HepG2 (cell line): ENCODE measurements around the gene ANXA2. TPM values are rescaled to one million over a fixed set of nuclear protein-coding genes. Genes with fewer than 3 reads are reported as not detected.

ENCODE experiments used
- ATAC-seq: fragments of 200-7000 bp; cut with Tn5 transposase; 3 replicates; pipeline ENCODE4 v1.9.1; 2020; ENCODE audit warnings: mild to moderate bottlenecking, moderate library complexity
- BruUV-seq: library from RNA; stranded (reverse); fragments of 400-500 nt; replicated peaks from 2 replicates; lab custom pipeline; 2021; lab: Mats Ljungman, UMichigan
- CTCF ChIA-PET: fragments of 300-600 bp; formaldehyde crosslinking; extraction: SDS; loops from one replicate; lab custom pipeline; 2021; ENCODE audit warnings: low total read pairs, inconsistent platforms, low intra/inter-chr PET ratio; lab: Yijun Ruan, JAX
- POLR2A ChIA-PET: fragments of 350-600 bp; sonication (Branson Sonifier 250); formaldehyde crosslinking; loops from one replicate; lab custom pipeline; 2020; ENCODE audit warnings: antibody characterized with exemption, inconsistent platforms; lab: Yijun Ruan, JAX
- DNase-seq: peaks from one replicate; pipeline ENCODE4 v3.0.0-alpha.2; 2015; ENCODE audit warnings: low spot score
- FAIRE-seq: peaks from 3 replicates; lab custom pipeline; 2011; peaks lifted over from hg19 to GRCh38; lab: Jason Lieb, UNC
- H2AFZ ChIP-seq: one replicate; pipeline ENCODE4 v1.6.1; 2011; ENCODE audit warnings: low read length, inconsistent platforms
- H3K27ac ChIP-seq: fragments of 300-600 bp; 3 replicates; pipeline ENCODE4 v1.8.0; 2011; ENCODE audit warnings: mixed run types, mild to moderate bottlenecking, mixed read lengths, low read length, inconsistent platforms; ENCODE audit not compliant: insufficient read depth; ENCODE audit errors: extremely low read length
- H3K27me3 ChIP-seq, 2 experiments: fragments of 200-600 bp in 1 of 2; 2 replicates in 1 of 2; 3 replicates in 1 of 2; pipeline versions ENCODE4 v1.6.0 to v1.8.0; 2011; ENCODE audit warnings: low read length in 2 of 2, mild to moderate bottlenecking in 2 of 2, moderate library complexity in 2 of 2, inconsistent platforms in 1 of 2; ENCODE audit not compliant: insufficient read depth in 2 of 2, control insufficient read depth in 1 of 2
- H3K36me3 ChIP-seq, 2 experiments: fragments of 200-600 bp in 1 of 2; replicated peaks in 1 of 2; 2 replicates in 1 of 2; 3 replicates in 1 of 2; pipeline versions ENCODE4 v1.5.1 to v1.8.0; 2011; ENCODE audit warnings: low read length in 2 of 2, inconsistent platforms in 1 of 2; ENCODE audit not compliant: insufficient read depth in 2 of 2, control insufficient read depth in 1 of 2
- H3K4me1 ChIP-seq: 2 replicates; pipeline ENCODE4 v1.5.1; 2012; ENCODE audit warnings: low read length, inconsistent platforms; ENCODE audit not compliant: insufficient read depth
- H3K4me2 ChIP-seq: 2 replicates; pipeline ENCODE4 v1.6.0; 2011; ENCODE audit warnings: low read depth, low read length, inconsistent platforms
- H3K4me3 ChIP-seq, 3 experiments: fragments of 200-600 bp in 1 of 3; sonication (generic), shearing (Covaris generic) in 1 of 3; replicated peaks in 1 of 3; 2 replicates each; pipeline ENCODE4 v1.5.1; 2011 to 2016; ENCODE audit warnings: low read length in 3 of 3, inconsistent platforms in 2 of 3, low read depth in 2 of 3, mild to moderate bottlenecking in 2 of 3, control low read depth in 1 of 3, mixed read lengths in 1 of 3; ENCODE audit not compliant: insufficient read depth in 1 of 3
- H3K79me2 ChIP-seq: one replicate; pipeline ENCODE4 v1.6.1; 2011; ENCODE audit warnings: low read length, inconsistent platforms; ENCODE audit not compliant: insufficient read depth
- H3K9ac ChIP-seq: 2 replicates; pipeline ENCODE4 v1.6.0; 2011; ENCODE audit warnings: mild to moderate bottlenecking, low read depth, low read length, inconsistent platforms; ENCODE audit not compliant: insufficient read depth
- H3K9me3 ChIP-seq: 2 replicates; pipeline ENCODE4 v1.5.1; 2012; ENCODE audit warnings: mild to moderate bottlenecking, low read length
- H4K20me1 ChIP-seq: 2 replicates; pipeline ENCODE4 v1.6.0; 2011; ENCODE audit warnings: inconsistent platforms, mild to moderate bottlenecking, low read length, moderate library complexity; ENCODE audit not compliant: insufficient read depth
- HDAC2 ChIP-seq: sonication (generic); formaldehyde crosslinking; IDR thresholded peaks from 2 replicates; pipeline ENCODE4 v1.4.0; 2020; ENCODE audit warnings: missing genetic modification reagents
- RORA ChIP-seq: sonication (generic); formaldehyde crosslinking; IDR thresholded peaks from 2 replicates; pipeline ENCODE4 v1.5.0; 2020; ENCODE audit warnings: mild to moderate bottlenecking, missing genetic modification reagents, moderate library complexity
- RXRB ChIP-seq: IDR thresholded peaks from 2 replicates; pipeline ENCODE4 v1.6.1; 2016; ENCODE audit warnings: borderline replicate concordance, missing genetic modification reagents, missing compliant biosample characterization
- ZNF256 ChIP-seq: sonication (generic); formaldehyde crosslinking; conservative IDR thresholded peaks from 2 replicates; pipeline ENCODE4 v1.4.0; 2020; ENCODE audit warnings: missing genetic modification reagents
- ZNF407 ChIP-seq: sonication (generic); formaldehyde crosslinking; IDR thresholded peaks from one replicate; pipeline ENCODE4 v1.5.1; 2020; ENCODE audit warnings: mild to moderate bottlenecking, missing genetic modification reagents; ENCODE audit errors: not compliant biosample characterization
- ZNF589 ChIP-seq: sonication (generic); formaldehyde crosslinking; conservative IDR thresholded peaks from 2 replicates; pipeline ENCODE4 v1.8.0; 2022; ENCODE audit warnings: mild to moderate bottlenecking, moderate library complexity, missing genetic modification reagents
- ZNF709 ChIP-seq: sonication (generic); formaldehyde crosslinking; IDR thresholded peaks from 2 replicates; pipeline ENCODE4 v1.5.0; 2020; ENCODE audit warnings: mild to moderate bottlenecking, missing genetic modification reagents
- WGBS: methylation state at CpG from one replicate; pipeline ENCODE4 v1.1.6; 2017; ENCODE audit warnings: low lambda C conversion rate; 5-methylcytosine and 5-hydroxymethylcytosine counted together
- in situ Hi-C: cut with HindIII; loops from 2 replicates; pipeline ENCODE4 v1.10.0; 2017; ENCODE audit warnings: low pct_unique_long_range_greater_than_20kb; ENCODE audit not compliant: extremely low pct_ligation_motif_present
- intact Hi-C: fragments of 100-400 bp; cut with micrococcal nuclease; formaldehyde crosslinking; loops from one replicate; pipeline ENCODE4 v1.10.0; 2022; ENCODE audit not compliant: unreplicated experiment
- polyA plus RNA-seq, 8 experiments: library from polyadenylated mRNA; depleted of rRNA in 3 of 8; stranded (reverse) in 7 of 8; unstranded in 1 of 8; fragments of >200 nt; fragmentation: Illumina TruSeq in 4 of 8; extraction: Trizol in 4 of 8; gene quantifications; 2 replicates each; pipeline versions ENCODE4 v1.2.1 to v1.2.3, GENCODE V29; 2011 to 2016; ENCODE audit warnings: low read depth in 4 of 8, missing spikeins in 1 of 8, mixed read lengths in 1 of 8; ENCODE audit not compliant: insufficient read depth in 1 of 8
- total RNA-seq, 5 experiments: library from RNA; depleted of rRNA; stranded (reverse); fragments of >200 nt; fragmentation: Illumina TruSeq; extraction: Trizol; gene quantifications; 2 replicates each; pipeline ENCODE4 v1.2.3, GENCODE V29; 2016; ENCODE audit warnings: low read depth in 1 of 5

Gene ANXA2
- total and polyA plus RNA-seq, 2 of the 13 experiments (the other 11 are each of a cell fraction or from before 2014, with no cell fraction given), result 196 to 613 TPM

DNA sequence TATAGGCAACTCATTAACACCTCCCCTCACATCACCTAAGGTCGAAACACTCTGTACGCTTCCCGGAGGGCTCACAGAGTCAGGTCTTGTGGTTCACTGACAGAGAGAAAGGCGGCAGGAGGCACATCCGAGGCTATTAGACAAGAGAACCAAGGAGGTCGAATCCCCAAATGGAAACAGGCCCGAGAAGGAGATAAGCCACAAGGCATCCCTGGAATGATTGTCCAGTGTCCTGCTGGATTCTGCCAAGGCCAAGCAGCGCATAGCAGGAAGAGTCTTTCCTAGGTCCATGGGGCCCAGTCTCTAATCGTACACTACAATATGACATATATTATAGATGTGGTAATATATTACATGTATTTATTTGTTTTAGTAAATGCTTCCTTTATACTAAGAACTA is 58.5 kb downstream of the ANXA2 start:
- no peak overlapping the region for H3K27ac ChIP-seq
- no peak overlapping the region for H3K4me3 ChIP-seq
- ChIA-PET CTCF (no interaction called here), POLR2A (no interaction called here)
- no peaks in the 10 kb centered on the region for H4K20me1 ChIP-seq
- no peaks in the 10 kb centered on the region for H3K79me2 ChIP-seq
- no peak overlapping the region for H3K4me2 ChIP-seq
- no peaks in the 10 kb centered on the region for H3K36me3 ChIP-seq
- intact Hi-C loops, result no loop called here
- no peak overlapping the region for H3K9ac ChIP-seq
- no peak for FAIRE-seq
- H3K4me1 ChIP-seq, result peaks cover 31% of the 10 kb centered on the region
- WGBS, result 50% methylated on average over 9 of the region's 9 CpGs
- no peaks in the 10 kb centered on the region for H3K9me3 ChIP-seq
- no peak for DNase-seq
- TF ChIP-seq RXRB (CRISPR knock-in tag), result no peak
- TF ChIP-seq HDAC2 (CRISPR knock-in tag), result no peak
- no peak for TF ChIP-seq ZNF407 (CRISPR knock-in tag)
- no peak for TF ChIP-seq ZNF589 (CRISPR knock-in tag)
- no peak for TF ChIP-seq RORA (CRISPR knock-in tag)
- no peak for TF ChIP-seq ZNF256 (CRISPR knock-in tag)
- no peak for TF ChIP-seq ZNF709 (CRISPR knock-in tag)
- in situ Hi-C loops, result no loop called here
- peaks cover 0 to 5% of the 10 kb centered on the region in 2 experiments; a peak in 1 of 5 replicates for H3K27me3 ChIP-seq
- BruUV-seq, result no TSS peak
- H2AFZ ChIP-seq, result no peak overlapping the region
- no peak for ATAC-seq
